Endothelial cell of umbilical vein (primary cell): ENCODE measurements around the gene RASGRP4.
"Not testable (repeated sequence)": the region's sequence is repeated elsewhere in the genome, so short reads cannot be mapped to it uniquely, and the experiment has no call there.

ENCODE experiments used
- CTCF ChIP-seq, 2 donors: IDR thresholded peaks; 1 replicate in 1 of 2; 2 replicates in 1 of 2; pipeline ENCODE4 v1.5.1; 2011; ENCODE audit warnings: low read length in 2 of 2, mild to moderate bottlenecking in 2 of 2, moderate library complexity in 2 of 2, control low read depth in 1 of 2, inconsistent platforms in 1 of 2, low read depth in 1 of 2; ENCODE audit not compliant: insufficient read depth in 1 of 2; ENCODE audit errors: extremely low read depth in 1 of 2
- MAX ChIP-seq: IDR thresholded peaks from 2 replicates; pipeline ENCODE4 v1.6.1; 2011; ENCODE audit not compliant: insufficient read depth, insufficient read length
- POLR2AphosphoS5 ChIP-seq: IDR thresholded peaks from 2 replicates; pipeline ENCODE4 v1.6.1; 2012; ENCODE audit warnings: low read depth, mild to moderate bottlenecking, control low read depth, low read length, moderate library complexity; ENCODE audit not compliant: insufficient read depth

DNA sequence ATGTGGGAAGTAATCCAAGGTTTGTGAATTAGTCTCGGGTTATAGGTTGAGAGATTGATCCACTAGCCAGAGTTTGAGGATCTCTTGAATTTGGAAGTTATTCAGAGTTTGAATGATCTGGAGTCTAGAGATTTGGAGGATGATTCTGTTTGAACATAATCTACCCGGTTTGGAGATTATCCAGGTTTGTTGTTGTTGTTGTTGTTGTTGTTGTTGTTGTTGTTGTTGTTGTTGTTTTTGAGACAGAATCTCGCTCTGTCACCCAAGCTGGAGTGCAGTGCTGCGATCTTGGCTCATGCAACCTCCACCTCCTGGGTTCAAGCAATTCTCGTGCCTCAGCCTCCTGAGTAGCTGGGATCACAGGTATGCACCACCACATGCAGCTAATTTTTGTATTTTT, 14.1 kb downstream of the RASGRP4 start:
- TF ChIP-seq CTCF (IDR thresholded peaks at IDR 0.05; ENCODE audit: extremely low read depth in 1 of 2, insufficient read depth in 1 of 2, low read depth in 1 of 2, low read length in 2 of 2); POLR2AphosphoS5; MAX: not testable (repeated sequence)
